Adrenal gland (tissue), 5 donors: ENCODE results near the gene VPS36.

Source experiments
- CTCF ChIP-seq, 6 experiments: fragments of 450-650 bp in 4 of 6; fragments of 200-600 bp in 2 of 6; sonication (generic) in 1 of 6; IDR thresholded peaks; 1 replicate in 5 of 6; 2 replicates in 1 of 6; pipeline versions ENCODE4 v1.5.1 to v1.8.0; 2016 to 2021; ENCODE audit warnings: antibody characterized with exemption in 6 of 6, mild to moderate bottlenecking in 2 of 6, moderate library complexity in 1 of 6
- POLR2A ChIP-seq, 2 donors: fragments of 450-650 bp; IDR thresholded peaks; one replicate each; pipeline ENCODE4 v1.6.1; 2017; ENCODE audit warnings: antibody characterized with exemption in 2 of 2, mild to moderate bottlenecking in 2 of 2, moderate library complexity in 1 of 2
- donor health status: DM: no; HTN: no; CAD: no.

DNA sequence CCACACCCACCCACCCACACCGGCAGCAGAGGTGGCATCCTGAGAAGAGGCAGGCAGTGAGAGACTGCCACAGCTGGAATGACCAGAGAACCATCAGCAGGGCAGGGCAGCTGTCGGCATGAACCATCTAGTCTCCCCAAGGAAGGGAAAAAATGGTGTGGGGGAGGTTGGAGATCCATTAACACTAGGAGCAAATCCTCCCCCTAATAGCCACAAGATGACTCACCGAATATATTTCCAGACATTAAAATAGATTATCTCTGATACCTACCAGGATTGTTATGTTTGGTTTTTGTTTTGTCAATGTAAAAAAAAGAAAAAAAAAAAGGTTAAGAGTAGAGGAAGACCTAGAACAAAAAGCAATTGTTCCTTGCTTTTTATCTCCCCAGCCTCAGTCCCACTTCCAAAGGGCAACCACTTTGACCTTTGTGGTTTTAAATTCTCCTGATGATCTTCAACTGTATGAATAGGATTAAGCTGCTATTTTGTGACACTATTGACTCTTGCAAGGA is 78.6 kb downstream of the VPS36 start:
- TF ChIP-seq POLR2A (IDR thresholded peaks at IDR 0.05) (no peak), CTCF (IDR thresholded peaks at IDR 0.05) (no peak)
